Measurements from ENCODE around the gene CBX6.
"Not testable (repeated sequence)": the region's sequence is repeated elsewhere in the genome, so short reads cannot be mapped to it uniquely, and the experiment has no call there.

The CBX6 gene

GRCh38 chr22:38860283-38861169, 11.5 kb downstream of the CBX6 start:
- DNase-seq: no peak

GRCh38 chr22:38859581-38860282, 12.3 kb downstream of the CBX6 start:
- DNase-seq: no peak

DNA sequence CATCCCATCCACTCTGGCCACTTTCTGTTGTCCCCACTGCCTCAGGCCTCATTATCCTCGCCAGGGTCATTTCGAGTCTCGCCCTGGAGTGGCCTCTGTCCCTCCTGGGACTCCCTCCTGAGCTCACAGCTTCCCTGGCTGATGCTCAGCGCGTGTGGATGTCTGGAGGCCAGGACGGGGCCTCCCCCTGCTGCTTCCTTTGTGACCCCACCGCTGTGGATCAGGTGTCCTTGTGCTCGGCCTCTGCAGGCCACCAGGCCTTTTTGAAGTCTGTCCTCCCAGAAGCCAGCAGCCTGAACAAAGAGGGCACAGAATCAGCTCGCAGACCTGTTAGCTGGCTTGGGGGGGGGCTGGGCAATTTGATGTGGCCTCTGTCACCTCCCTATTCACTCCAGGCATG, 13.5 kb downstream of the CBX6 start:
- no peak for DNase-seq

DNA sequence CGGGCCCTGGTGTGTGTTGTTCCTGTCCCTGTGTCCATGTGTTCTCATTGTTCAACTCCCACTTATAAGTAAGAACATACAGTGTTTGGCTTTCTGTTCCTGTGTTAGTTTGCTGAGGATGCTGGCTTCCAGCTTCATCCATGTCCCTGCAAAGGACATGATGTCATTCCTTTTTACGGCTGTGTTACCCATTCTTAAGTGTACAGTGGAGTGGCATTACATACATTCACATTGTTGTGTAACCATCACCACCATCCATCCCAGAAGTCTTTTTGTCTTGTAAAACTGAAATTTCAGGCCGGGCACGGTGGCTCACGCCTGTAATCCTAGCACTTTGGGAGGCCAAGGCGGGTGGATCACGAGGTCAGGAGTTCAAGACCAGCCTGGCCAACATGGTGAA, 17.5 kb downstream of the CBX6 start:
- not testable (repeated sequence) for DNase-seq

DNA sequence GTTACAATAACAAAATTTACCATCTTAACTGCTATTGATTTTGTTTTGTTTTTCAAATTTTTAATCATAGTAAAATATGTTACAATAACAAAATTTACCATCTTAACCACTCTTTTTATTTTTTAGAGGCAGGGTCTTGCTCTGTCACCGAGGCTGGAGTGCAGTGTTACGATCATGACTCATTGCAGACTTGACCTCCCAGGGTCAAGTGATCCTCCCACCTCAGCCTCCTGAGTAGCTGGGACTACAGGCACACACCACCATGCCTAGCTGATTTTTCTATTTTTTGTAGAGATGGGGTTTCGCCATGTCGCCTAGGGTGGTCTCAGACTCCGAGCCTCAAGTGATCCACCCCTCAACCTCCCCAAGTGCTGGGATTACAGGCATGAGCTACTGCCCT, 18.1 kb downstream of the CBX6 start:
- not testable (repeated sequence) for DNase-seq

DNA sequence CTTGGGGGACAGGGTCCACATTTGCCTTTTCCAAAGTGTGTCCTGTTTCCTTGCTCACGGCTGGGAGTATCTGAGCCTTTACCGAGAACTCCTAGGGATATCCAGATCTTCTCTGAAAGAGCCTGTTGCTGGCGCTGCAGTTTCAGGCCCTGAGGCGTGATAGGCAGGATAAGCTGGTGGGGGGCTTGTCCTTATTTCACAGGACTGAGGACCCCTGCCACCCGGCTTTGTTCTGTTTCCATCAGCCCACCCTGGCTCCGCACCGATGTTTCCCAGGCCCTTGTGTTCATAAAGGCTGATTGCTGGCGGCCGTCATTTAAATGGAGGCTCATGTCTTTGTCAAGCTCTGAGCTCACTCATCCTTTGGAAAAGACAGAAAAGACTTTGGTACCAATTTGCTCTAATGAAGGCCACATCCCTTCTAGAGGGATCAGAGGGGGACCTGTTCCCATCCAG, 18.8 kb downstream of the CBX6 start:
- no peak for DNase-seq

DNA sequence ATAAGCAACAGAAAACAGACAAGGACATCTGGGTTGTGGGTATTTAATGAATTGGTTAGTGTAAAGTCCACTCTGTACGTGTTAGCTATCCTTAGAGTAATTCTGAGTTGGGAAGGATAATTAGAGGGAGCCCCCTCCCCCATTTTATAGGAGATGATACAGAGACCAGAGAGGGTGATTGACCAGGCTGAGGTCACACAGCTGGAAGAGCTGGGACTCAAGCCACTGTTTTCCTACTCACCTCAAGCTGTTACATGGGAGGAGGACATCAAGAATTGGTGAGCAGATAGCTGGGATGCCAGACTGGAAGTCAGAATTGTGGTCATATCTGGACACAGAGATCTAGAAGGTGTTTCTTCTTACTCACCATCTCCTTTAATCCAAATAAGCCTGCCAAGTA, 19.5 kb downstream of the CBX6 start:
- DNase-seq: no peak

GRCh38 chr22:38850941-38851849, 20.8 kb downstream of the CBX6 start:
- no peak for DNase-seq

DNA sequence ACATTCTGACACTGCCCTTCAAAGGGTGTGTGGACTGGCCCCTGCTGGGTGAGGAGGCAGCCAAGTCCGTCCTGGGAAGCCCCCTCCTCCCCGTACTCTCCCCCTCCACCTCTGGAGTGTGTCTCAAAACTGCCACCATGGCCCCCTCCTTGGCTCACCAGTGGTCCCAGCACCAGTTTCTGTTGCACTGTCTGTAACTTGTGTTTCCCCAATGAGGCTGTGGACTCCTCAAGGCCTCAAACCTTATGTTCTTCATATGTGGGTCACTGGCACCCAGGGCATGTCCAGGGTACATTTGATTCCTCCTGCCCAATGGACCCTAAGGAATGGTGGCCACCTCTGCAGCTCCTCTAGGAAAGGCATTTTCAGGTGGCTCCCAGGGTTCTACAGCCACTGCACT, 21.6 kb downstream of the CBX6 start:
- DNase-seq: no peak

GRCh38 chr22:38849811-38850210, 22.2 kb downstream of the CBX6 start:
- no peak for DNase-seq

DNA sequence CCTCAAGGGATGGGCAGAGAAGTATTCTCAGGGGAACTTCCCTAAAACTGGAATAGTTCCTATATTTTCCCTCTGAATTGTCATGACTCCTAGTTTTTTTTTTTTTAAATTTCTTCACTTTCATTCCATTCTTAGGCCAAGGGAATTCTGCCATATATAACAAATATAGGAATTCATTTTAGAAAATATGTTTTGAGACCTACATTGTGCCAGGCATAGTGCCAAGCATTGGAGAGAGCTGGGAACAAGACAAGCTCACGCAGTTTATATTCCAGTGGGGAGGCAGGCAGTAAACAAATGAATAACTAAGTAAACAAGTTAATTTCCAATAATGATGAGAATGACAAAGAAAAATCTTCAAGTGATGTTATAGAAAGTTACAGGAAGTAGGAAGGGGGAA, 25.6 kb downstream of the CBX6 start:
- no peak for DNase-seq

GRCh38 chr22:38845004-38845740, 26.8 kb downstream of the CBX6 start:
- DNase-seq: no peak

DNA sequence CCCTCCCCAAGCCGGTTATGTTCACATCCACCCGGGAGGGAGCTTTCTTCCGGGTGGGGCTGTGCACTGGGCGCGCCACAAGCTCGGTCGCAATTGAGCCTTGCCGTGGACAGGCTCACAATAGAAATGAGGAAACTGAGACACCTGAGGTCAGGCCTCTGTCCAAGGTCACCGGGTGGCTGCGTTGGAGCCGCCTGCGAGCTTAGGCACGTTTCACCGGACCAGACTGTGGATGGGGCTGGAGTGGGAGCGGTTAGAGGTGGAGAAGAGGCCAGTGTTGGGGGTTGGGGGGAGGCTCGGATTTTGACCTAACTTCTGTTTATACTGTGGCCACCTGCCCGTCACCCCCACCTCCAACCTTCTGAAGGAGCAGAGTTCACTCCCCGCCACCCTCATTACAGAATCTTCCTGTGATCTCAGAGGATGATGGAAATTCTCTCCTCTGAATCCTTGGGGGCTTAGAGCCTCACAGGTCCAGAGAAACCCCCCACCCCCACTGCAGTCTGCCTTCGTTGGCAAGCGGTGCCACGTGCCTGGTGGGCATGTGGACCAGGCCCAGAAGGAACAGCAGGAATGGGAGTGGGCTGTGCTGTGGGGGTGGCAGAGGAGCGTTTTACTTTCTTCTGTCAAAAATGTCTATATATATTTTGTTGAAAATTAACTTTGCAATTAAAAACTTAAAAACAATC, 27.6 kb downstream of the CBX6 start:
- DNase-seq: no peak

DNA sequence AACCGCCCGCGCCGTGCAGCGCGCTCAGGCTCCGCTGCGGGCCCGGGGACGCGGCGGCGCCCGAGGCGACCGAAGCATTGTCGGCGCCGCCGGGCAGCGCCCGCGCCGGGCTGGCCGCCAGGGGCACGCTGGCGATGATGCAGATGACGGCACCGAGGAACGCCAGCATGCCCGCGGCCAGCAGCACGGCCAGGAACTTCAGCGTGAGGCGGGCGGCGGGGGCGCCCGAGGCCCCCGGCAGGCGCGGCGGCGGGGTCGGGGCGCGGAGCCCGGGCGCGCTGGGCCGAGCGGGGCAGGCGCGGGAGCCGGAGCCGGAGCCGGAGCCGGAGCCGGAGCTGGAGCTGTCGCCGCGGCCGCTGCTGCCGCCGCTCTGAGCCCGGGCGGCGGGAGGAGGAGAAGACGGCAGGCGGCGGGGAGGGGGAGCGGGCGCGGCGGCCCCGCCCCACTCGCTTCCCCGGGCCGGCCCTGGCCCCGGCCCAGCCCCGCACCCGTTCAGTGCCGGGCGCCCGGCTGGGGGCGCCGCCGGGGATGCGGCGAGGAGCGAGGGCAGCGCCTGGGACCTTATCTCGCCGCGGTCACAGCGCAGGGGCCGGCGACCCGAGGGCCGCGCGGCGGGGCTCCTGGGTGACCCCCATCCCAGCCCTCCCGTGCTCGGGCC, 28.2 kb downstream of the CBX6 start, which contains the start of gene NPTXR:
NPTXR (minus strand) TSS at position 372 of the 658 bp plus-strand sequence.
- DNase-seq: peak; percentile 33 to 58

GRCh38 chr22:38843201-38843656, 28.8 kb downstream of the CBX6 start:
- peak; percentile 41 to 55 for DNase-seq

DNA sequence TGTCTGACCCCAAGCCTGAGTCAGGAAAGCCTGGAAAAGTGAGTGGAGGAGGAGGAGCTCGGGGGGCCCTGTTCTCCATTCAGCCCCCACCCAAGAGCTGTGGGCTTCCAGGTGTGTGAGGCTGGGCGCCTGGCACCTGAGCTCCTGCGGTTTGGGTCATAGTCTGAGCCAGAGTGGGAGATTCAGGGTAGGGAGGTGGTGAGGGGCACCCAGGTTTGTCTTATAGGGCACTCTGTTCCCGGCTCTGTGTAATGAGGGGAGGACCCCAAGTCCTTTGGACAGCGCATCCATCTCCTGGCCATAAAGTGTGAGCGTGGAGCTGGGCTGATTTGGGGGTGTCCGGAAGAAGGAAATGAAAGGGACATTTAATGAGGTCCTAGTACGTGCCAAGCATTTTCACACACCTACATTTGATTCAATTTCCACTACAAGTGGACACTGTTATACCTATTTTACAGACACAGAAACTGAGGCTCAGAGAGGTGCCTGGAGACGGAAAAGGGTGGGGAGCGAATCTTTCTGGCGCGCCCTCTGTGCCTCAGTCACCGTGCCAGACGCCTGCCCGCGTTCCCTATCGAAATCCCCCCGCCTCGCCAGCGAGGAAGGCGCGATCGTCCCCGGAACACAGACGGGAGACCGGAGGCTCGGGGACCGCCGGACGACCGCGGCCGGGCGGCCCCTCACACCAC, 29.4 kb downstream of the CBX6 start:
- no peak for DNase-seq

DNA sequence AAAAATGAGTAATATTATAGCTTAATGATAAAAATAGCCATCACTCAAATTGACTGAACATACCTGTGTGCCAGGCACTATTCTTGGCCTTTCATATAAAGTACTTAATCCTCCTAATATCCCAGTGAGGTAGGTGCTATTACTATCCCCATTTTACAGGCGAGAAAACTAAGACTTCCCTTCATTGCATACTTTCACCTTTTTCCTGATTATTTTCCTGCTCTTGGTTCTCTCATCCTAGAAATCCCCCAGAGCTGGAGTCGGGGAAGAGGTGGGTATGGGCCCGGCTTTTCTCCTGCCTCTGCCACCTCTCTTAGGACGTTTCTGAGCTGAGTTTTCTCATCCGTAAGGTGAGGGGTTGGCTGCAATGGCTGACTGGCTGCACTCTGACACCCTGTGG, 30.4 kb downstream of the CBX6 start:
- DNase-seq: no peak

GRCh38 chr22:38841211-38841610, 30.8 kb downstream of the CBX6 start:
- no peak for DNase-seq

DNA sequence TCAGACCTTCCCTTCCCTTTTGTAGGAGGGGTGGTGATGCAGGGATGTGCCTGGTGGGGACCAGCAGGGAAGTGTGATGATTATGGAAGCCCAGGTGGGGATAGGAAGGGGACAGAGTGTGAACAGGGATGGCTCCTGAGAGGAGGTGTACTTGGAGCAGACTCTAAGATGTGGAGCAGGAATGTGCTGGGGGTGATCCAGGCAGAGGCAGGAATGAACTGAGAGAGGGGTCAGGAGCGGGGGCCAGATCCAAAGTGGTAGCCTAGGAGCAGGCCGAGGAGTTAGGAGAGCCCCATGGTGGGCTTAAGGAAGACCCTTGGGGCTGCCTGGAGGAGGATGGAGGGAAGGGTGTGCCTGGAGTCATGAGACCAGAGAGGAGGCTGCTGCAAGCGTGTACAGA, 31.9 kb downstream of the CBX6 start:
- no peak for DNase-seq

GRCh38 chr22:38839686-38840085, 32.3 kb downstream of the CBX6 start:
- DNase-seq: no peak
